Uterus (tissue), 4 donors: Measurements from ENCODE around the gene ADAMTS20. TPM values are rescaled to one million over a fixed set of nuclear protein-coding genes. Genes with fewer than 3 reads are reported as not detected.
"Not testable (repeated sequence)": the region's sequence is repeated elsewhere in the genome, so short reads cannot be mapped to it uniquely, and the experiment has no call there.

Source experiments
- DNase-seq, 2 donors: peaks; one replicate each; pipeline ENCODE4 v3.0.0-alpha.2; 2019 to 2020
- H3K27ac ChIP-seq, 2 donors: fragments of 200-600 bp; sonication (generic); 1 replicate in 1 of 2; 2 replicates in 1 of 2; pipeline ENCODE4 v1.5.1; 2016 to 2018
- H3K27me3 ChIP-seq, 2 donors: fragments of 200-600 bp; sonication (generic); one replicate each; pipeline ENCODE4 v1.5.1; 2018 to 2019; ENCODE audit warnings: control low read depth in 1 of 2
- H3K36me3 ChIP-seq, 2 donors: fragments of 200-600 bp; sonication (generic); one replicate each; pipeline ENCODE4 v1.5.1; 2019; ENCODE audit warnings: control low read depth in 1 of 2
- H3K4me1 ChIP-seq, 2 donors: fragments of 200-600 bp; sonication (generic); one replicate each; pipeline ENCODE4 v1.5.1; 2018 to 2019; ENCODE audit warnings: control low read depth in 1 of 2
- H3K4me3 ChIP-seq, 2 donors: fragments of 200-600 bp; sonication (generic); 1 replicate in 1 of 2; 2 replicates in 1 of 2; pipeline ENCODE4 v1.5.1; 2018 to 2019; ENCODE audit warnings: mild to moderate bottlenecking in 1 of 2
- H3K9me3 ChIP-seq, 2 donors: fragments of 200-600 bp; sonication (generic); one replicate each; pipeline ENCODE4 v1.5.1; 2019; ENCODE audit warnings: control low read depth in 1 of 2
- CTCF ChIP-seq, 4 experiments: fragments of 200-600 bp in 2 of 4; fragments of 450-650 bp in 2 of 4; sonication (generic) in 2 of 4; IDR thresholded peaks; one replicate each; pipeline ENCODE4 v1.5.1; 2016 to 2019; ENCODE audit warnings: antibody characterized with exemption in 4 of 4, mild to moderate bottlenecking in 2 of 4, moderate library complexity in 1 of 4
- POLR2A ChIP-seq, 2 donors: fragments of 450-650 bp; IDR thresholded peaks; one replicate each; pipeline ENCODE4 v1.6.1; 2016; ENCODE audit warnings: antibody characterized with exemption in 2 of 2, mild to moderate bottlenecking in 1 of 2, moderate library complexity in 1 of 2
- intact Hi-C: fragments of 100-400 bp; cut with DNase I; formaldehyde crosslinking; loops from one replicate; pipeline ENCODE4 v1.15.1; 2023; ENCODE audit warnings: low total_unique reads
- total RNA-seq, 4 donors: library from RNA; depleted of rRNA in 3 of 4; stranded (reverse); fragments of >200 nt in 3 of 4; gene quantifications; one replicate each; pipeline versions ENCODE4 v1.1.0 to v1.2.4, GENCODE V29; 2014 to 2023
- donor health status: DM: yes; HTN: yes; CAD: no.

Gene ADAMTS20
- total RNA-seq, 4 donors from 2014 or later = 1.2 TPM; not detected in 3

GRCh38 chr12:43544703-43545102 lies 7.3 kb downstream of the ADAMTS20 start:
- H3K4me3 ChIP-seq = no peak overlapping the region
- no peaks in the 10 kb centered on the region for H3K4me1 ChIP-seq
- TF ChIP-seq CTCF (IDR thresholded peaks at IDR 0.05) (no peak), POLR2A (IDR thresholded peaks at IDR 0.05) (no peak)
- H3K36me3 ChIP-seq = no peaks in the 10 kb centered on the region
- DNase-seq = no peak
- H3K27me3 ChIP-seq = no peaks in the 10 kb centered on the region
- no peak overlapping the region for H3K27ac ChIP-seq
- no peaks in the 10 kb centered on the region for H3K9me3 ChIP-seq
- intact Hi-C loops = no loop called here

- no peak for DNase-seq
- TF ChIP-seq CTCF (IDR thresholded peaks at IDR 0.05) = no peak
- TF ChIP-seq POLR2A (IDR thresholded peaks at IDR 0.05) = no peak
- intact Hi-C loops = no loop called here
- H3K27ac ChIP-seq = no peak overlapping the region
- H3K36me3 ChIP-seq = no peaks in the 10 kb centered on the region
- H3K4me1 ChIP-seq = no peaks in the 10 kb centered on the region
- no peaks in the 10 kb centered on the region for H3K27me3 ChIP-seq
- no peak overlapping the region for H3K4me3 ChIP-seq
- no peaks in the 10 kb centered on the region for H3K9me3 ChIP-seq
These were observed 11.5 kb downstream of the ADAMTS20 start for GRCh38 chr12:43540470-43540869.

GRCh38 chr12:43537675-43538074 lies 14.3 kb downstream of the ADAMTS20 start:
- H3K4me3 ChIP-seq, DNase-seq, H3K4me1 ChIP-seq, H3K27me3 ChIP-seq, H3K36me3 ChIP-seq, H3K9me3 ChIP-seq, H3K27ac ChIP-seq, intact Hi-C loops: not testable (repeated sequence)

- no peak overlapping the region for H3K27ac ChIP-seq
- no peak for TF ChIP-seq POLR2A (IDR thresholded peaks at IDR 0.05)
- no peak for TF ChIP-seq CTCF (IDR thresholded peaks at IDR 0.05)
- H3K36me3 ChIP-seq = no peaks in the 10 kb centered on the region
- intact Hi-C loops = no loop called here
- no peak for DNase-seq
- no peaks in the 10 kb centered on the region for H3K9me3 ChIP-seq
- H3K4me3 ChIP-seq = no peak overlapping the region
- no peaks in the 10 kb centered on the region for H3K4me1 ChIP-seq
- no peaks in the 10 kb centered on the region for H3K27me3 ChIP-seq
These were observed 36.0 kb downstream of the ADAMTS20 start for GRCh38 chr12:43516045-43516444.

- Histone ChIP-seq H3K4me1 (no peaks in the 10 kb centered on the region), H3K27me3 (no peaks in the 10 kb centered on the region), H3K4me3 (no peak overlapping the region), H3K9me3 (no peaks in the 10 kb centered on the region), H3K27ac (no peak overlapping the region), H3K36me3 (no peaks in the 10 kb centered on the region)
- TF ChIP-seq CTCF (IDR thresholded peaks at IDR 0.05) = no peak
- TF ChIP-seq POLR2A (IDR thresholded peaks at IDR 0.05) = no peak
- intact Hi-C loops = no loop called here
- DNase-seq = no peak
These were observed 50.3 kb downstream of the ADAMTS20 start for GRCh38 chr12:43501703-43502102.

- Histone ChIP-seq H3K27me3 (no peaks in the 10 kb centered on the region), H3K36me3 (no peaks in the 10 kb centered on the region), H3K9me3 (no peaks in the 10 kb centered on the region), H3K4me1 (no peaks in the 10 kb centered on the region), H3K27ac (no peak overlapping the region), H3K4me3 (no peak overlapping the region)
- intact Hi-C loops = no loop called here
- no peak for DNase-seq
- TF ChIP-seq CTCF (IDR thresholded peaks at IDR 0.05) = no peak
- no peak for TF ChIP-seq POLR2A (IDR thresholded peaks at IDR 0.05)
These were observed 58.7 kb downstream of the ADAMTS20 start for GRCh38 chr12:43493261-43493797.
